ENCODE measurements around the gene MAPK8.
"Not testable (repeated sequence)": the region's sequence is repeated elsewhere in the genome, so short reads cannot be mapped to it uniquely, and the experiment has no call there.

The MAPK8 gene

DNA sequence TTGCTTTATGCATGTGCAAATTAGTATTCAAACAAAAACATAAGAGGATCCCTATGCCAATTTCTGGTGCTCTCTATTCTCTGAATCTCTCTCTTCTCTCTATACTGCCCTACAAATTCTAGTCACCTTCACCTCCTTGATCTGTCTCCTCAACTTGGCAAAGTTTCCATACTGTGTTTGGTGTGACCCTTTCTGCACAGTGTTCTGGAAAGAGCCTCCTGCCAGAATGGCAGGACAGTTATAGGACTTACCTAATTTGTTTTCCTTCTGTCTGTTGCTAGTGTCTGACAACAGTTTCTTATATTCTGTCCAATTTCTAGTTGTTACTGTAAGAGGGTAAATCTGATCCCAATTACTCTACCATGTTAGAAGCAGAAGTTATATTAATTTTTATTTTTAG is 34.3 kb downstream of the MAPK8 start:
- DNase-seq, result no peak

DNA sequence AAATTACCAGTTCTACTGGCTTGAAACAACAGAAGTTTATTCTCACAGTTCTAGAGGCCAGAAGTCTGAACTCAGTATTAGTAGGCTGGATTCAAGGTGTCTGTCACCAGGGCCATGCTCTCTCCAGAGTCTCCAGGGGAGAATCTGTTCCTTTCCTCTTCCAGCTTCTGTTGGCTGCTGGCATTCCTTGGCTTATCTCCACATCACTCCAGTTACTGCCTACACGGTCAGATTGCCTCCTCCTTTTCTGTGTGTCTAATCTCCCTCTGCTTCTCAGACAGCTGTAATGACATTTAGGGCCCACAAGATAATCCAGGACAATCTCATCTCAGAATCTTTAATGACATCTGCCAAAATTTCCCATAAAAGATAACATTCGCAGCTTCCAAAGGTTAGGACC is 36.6 kb downstream of the MAPK8 start:
- DNase-seq, result no peak

DNA sequence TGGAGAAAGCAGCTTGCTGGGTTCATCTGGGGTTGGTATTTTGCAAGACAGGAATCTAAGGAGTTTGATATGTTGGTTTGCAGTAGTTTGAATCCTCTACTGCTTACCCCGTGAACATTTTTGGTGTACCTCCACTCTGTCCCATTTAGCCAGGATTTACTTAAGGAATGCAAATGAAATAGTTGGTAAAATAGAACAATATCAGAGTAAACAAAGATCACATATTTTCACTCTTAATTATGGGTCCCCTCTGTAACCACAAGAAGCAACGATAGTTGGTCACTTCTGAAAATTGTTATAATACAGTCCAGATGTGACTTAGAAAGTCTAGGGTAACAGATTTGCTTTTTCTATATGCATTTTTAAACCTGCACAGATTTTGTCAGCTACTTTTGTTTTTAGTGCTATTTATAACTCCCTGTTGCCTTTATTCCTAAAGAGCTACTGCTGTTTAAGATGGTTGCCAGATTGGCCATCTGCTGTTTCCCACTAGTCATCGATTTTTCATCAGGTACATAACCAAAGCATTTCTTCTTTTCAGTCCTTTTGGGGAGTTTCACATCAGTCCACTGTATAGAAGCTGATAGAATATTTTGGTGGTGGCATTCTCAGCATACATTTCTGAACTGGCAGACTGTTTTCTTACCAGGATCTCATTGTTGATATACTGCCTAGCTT is 37.6 kb downstream of the MAPK8 start:
- no peak for DNase-seq

DNA sequence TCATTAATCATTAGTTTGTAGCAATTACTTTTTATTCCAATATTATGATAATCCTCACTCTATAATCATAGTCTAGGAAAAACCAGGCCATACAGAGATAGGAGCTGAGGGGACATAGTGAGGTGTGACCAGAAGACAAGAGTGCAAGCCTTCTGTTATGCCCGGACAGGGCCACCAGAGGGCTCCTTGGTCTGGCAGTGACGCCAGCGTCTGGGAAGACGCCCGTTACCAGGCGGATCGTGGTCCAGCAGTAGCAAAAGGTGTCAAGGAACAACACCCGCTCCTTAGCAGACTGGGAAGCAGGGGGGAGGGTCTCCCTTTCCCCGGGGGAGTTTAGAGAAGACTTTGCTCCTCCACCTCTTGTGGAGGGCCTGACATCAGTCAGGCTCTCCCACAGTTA is 39.8 kb downstream of the MAPK8 start:
- DNase-seq, result not testable (repeated sequence)

DNA sequence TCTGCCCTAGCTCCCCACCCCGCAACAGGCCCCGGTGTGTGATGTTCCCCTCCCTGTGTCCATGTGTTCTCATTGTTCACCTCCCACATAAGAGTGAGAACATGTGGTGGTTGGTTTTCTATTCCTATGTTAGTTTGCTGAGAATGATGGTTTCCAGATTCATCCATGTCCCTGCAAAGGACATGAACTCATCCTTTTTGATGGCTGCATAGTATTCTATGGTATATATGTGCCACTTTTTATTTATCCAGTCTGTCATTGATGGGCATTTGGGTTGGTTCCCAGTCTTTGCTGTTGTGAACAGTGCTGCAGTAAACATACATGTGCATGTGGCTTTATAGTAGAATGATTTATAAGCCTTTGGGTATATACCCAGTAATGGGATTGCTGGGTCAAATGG is 41.1 kb downstream of the MAPK8 start:
- not testable (repeated sequence) for DNase-seq

DNA sequence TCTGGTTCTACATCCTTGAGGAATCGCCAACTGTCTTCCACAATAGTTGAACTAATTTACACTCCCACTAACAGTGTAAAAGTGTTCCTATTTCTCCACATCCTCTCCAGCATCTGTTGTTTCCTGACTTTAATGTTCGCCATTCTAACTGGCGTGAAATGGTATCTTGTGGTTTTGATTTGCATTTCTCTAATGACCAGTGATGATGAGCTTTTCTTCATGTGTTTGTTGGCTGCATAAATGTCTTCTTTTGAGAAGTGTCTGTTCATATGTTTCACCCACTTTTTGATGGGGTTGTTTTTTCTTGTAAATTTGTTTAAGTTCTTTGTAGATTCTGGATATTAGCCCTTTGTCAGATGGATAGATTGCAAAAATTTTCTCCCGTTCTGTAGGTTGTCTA is 41.5 kb downstream of the MAPK8 start:
- not testable (repeated sequence) for DNase-seq

DNA sequence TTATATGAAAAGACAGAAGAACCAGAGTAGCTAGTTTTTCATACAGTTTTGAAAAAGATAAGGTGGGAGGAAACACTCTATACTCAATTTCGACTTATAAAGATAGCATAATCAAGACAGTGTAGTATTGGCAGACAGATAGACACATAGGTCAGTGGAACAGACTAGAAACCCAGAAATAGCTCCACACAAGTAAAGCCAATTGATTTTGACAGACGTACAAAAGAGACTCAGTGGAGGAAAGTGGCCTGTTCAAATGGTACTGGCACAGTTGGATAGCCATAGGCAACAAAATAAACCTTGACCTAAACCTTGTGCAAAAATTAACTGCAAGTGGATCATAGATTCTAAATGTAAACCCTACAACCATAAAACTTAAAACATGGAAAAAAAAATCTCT is 46.8 kb downstream of the MAPK8 start:
- DNase-seq, result no peak

DNA sequence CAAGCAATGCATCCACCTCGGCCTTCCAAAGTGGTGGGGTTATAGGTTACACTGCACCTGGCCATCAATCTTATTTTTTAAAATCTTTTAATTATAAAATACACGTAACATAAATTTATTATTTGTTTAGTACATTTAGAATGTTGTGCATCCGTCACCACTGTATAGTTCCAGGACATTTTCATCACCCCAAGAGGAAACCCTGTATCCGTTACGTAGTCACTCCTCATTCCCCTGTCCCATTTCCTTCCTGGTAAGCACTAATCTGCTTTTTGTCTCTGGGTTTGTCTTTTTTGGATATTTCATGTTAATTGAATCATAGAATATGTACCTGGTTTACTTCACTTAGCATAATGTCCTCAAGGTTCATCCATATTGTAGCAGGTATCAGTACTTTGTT is 51.2 kb downstream of the MAPK8 start:
- DNase-seq, result no peak

DNA sequence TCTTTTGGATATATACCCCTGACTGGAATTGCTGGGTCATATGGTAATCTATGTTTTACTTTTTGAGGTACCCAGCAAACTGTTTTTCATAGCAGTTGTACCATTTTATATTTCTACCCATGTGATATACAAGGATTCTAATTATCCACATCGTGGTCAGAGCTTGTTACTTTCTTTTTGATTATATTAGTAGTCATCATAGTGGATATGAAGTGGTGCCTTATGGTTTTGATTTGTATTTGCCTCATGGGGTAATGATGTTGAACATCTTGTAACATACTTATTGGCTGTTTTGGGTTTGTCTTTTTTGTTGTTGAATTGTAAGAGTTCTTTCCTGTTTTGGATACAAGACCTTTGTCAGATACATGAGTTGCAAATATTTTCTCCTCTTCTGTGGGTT is 51.7 kb downstream of the MAPK8 start:
- DNase-seq, result no peak

DNA sequence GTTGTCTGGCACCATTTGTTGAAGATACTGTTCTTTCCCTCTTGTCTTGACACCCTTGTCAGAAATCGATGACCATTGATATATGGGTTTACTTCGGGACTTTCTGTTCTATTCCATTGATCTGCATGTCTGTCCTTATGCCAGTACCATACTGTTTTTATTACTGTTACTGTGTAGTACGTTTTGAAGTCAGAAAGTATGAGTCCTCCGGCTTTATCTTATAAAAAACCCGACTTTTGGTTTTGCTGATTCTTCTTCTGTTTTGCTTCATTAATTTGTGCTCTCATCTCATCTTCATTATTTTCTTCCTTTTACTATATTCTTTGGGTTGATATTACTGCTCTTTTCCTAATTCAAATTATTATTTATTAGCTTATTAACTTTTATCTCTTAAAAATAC is 52.4 kb downstream of the MAPK8 start:
- DNase-seq, result no peak

DNA sequence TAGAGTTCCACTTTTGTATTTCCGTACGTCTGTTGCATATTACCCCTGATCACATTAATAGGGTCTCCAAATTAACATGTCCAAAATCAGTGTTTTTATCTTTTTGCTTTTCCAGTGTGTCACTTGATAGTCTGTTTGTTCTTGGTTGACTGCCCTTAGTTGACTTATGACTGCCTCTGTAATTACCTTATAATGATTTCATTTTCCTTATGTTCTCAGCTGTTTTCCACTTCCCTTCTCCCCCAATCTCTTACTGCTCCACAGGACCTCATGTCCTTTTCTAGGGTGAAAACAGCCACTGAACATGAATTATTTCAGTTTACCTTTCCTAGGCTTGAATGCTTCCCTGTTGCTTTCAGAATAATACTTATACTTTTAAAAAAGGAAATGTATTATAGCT is 54.7 kb downstream of the MAPK8 start:
- DNase-seq, result peak; percentile 66

DNA sequence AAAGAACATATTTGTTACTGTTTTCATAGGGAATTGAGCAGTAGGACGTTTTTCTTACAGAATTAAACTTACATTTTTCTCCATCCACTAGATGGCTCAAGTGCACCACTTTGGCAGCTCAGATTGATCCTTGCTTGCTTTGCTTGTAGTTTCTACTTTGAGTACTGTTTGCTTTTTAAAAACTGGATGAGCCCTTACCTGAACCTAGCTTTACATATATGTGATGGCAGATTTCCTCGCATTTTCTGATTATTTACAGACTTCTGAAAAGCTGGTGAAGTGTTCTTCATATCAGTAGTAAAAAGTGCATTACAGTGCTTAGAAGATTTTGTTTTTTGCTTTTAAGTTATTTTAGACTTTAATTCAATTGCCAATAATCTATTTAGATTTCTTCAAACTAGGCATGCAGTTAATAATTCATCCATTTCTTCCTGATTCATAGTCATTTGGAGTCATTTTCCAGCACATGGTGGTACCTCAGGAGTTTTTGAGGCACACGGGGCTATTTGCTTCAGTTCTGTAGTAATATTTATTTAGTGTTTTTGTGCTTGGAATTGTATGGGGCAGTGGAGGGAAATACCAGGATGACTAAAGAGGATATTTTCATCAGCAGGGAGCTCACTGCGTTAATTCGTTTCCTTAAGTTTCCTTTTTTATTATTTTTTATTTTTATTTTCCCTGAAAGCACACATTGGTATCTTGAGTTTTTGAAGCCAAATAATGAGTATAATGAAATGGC is 57.3 kb downstream of the MAPK8 start:
- peak; percentile 76 for DNase-seq

DNA sequence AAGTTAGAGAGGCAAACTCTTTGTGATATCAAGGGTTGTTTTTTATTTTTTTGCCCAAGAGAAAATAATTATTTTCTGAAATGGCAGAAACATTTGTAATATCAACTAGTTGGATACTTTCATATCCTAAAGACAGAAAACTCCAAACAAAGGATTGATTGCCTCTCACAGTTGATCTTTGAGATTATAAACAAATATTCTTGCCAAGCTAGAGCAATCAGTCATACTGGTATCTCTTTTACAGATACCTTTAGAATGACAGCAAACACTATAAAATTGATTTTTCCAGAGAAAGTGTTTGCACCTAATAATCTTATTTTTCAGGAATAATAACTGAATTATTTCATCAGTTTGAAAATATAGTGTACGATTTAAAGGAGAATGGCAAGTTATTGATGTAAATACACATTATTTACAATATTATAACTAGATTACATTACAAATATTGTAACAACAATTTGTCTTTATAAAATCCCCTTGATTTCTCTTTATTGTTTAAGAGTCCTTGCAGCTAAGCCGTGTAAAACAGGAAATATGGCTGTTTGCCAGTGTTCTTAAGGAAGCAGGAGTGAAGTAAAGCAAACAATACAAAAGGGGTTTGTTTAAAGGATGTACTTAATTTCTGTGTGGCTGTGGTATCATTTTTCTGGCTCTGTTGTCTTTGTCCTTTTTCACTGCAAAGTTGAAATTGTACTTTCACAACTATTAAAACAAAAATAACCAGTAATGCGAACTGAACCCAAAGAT is 58.4 kb downstream of the MAPK8 start:
- DNase-seq, result peak; percentile 81

DNA sequence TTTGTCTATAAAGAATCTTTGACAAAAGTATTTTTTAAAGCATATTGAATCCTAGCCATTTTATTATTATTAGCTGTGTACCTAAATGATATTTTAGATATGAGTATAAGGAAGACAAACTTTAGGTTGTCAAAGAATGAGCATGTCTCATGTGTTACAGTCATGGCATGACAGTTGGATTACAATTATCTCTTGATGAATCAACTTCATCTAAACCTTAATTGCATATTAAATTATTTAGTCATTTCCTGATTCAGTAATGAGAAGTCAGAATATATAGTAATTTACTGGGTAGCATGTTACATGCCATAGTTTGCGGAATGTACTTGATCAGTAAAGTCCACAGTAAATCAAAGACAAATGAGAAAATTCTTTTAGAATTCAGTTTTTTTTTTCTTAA is 59.2 kb downstream of the MAPK8 start:
- no peak for DNase-seq

DNA sequence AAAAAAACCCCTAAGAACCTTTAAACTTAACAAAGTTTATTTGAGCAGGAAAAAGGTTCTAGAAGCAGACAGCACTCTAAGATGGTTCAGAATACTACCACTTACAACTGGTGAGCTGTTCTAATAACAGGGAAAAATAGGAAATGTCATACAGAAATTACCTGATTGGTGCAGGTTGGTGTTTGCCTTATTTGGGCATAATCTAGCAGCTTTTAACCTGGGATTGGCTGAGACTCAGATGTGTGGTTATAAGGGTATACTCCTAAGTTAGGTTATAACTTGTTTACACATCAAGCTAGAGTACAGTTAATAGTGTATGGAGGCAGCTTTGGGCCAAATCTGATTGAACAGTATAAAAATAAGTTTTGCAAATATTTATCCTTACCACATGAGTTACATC is 59.8 kb downstream of the MAPK8 start:
- no peak for DNase-seq

DNA sequence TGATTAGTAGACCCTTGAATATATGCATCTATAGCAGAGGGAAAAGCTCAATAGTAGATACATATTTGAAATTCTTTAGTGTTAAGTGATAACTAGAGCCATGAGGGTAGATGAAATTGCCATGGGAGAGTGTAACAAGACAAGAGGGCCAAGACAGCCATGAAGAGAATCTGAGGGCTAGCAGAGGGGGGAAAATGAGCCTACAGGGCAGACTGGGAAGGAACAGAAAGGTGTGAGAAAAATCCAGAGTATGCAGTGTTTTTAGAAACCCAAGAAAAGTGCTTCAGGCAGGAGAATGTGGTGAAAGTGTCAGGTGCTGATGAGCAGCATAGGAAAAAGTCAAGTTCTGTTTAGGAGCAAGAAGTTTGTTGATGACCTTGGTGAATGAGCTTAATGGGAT is 63.0 kb downstream of the MAPK8 start:
- DNase-seq, result no peak

DNA sequence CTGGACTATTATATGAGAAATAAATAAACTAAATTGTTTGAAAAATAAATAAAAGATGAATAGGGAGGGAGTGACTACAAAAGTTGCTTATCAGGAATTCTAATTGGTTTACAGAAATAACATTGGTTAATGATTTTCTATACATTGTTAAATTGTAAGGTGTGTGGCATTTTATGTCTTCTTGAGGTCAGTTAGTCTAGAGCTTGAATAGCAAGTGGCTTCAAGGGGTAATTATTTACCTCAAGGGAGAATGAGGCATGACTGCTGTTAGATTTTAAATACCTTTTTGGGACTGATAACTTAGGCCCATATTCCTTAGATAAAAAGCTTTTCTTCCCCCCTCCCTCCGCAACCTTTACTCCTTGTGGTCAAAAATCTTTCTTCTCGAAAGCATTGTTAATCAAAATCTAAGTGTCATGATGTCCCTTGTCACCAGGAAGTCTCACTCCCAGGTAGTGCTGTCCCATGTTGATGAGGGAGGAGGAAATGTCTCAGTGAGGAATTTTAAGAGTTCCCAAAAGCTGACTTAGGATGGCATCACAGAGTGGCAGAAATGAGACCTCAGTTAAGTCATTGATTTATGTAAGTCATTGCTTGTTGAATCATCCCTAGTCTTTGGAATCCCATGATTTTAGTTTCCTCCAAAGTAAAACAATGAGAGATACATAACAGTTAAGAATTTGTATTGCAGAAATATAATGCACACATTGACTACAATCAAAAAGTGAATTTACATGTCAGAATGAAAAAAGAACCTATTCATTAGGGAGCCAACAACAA is 71.5 kb downstream of the MAPK8 start:
- DNase-seq, result no peak

DNA sequence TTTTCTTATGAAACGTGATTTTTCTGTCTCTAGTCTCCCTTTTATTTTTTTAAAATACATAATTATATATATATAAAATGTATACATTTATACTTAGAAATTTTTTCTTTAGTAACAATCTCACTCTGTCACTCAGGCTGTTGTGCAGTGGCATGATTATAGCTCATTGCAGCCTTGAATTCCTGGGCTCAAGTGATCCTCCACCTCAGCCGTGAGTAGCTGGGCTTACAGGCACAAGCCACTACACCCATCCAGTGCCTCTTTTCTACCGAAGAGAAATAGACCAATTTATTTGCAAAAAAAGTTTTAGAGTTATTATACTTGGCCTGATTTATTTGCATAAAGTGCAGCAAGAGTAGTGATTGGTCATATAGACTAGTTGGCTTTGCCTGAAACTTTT is 72.2 kb downstream of the MAPK8 start:
- no peak for DNase-seq

DNA sequence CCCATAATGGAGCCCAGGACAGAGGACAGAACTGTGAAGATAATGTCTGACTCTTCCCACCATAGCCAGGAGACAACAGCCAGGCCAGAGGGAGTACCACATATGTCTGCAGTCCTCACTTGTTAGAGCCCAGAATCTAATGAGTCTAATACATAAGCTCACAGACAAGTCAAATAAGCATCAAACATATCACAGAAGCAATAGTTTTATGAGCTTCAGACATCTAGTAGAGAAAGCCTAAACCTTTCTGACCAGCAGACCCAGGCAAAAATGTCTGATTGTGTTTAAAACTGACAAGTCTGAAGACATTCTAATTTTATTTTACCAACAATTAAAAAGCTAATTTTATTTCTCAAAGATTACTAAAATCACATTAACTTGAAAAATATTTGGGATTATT is 75.5 kb downstream of the MAPK8 start:
- DNase-seq, result no peak

DNA sequence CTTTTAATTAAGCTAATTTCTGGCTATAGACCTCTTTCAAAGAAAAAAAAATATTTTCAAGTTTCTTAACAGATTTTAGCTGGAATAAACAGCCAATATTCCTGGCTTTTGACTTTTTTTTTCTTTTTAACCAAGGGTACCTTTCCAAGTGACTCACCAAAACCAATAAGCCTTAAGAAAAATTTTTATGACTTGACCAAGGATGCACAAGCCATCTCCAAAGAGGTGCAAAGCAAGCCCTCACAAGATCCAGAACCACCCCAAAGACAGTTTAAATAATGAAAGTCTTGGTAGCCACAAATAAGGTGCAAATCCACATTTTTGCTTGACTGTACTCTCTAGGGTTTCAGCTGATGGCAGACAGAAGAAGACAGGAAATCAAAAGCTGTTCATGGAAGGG is 76.5 kb downstream of the MAPK8 start:
- DNase-seq, result no peak

DNA sequence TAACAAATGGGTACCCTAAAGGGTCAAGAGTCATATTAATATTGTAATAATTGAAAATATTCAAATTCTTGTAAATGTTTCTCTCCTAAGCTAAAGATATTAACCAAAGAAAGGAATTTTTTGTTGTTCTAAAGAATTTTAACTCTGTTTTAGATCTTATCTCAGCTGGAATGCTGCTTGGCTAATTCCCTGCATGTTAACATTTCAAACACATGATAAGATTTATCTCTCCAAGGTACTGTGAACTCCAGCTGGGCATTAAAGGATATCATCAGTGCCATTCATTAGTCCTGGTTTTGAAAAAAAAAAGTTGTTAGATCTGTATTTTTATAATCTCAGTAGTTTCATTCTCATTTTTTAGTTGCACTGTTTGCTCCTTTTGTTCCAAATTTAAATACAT is 76.9 kb downstream of the MAPK8 start:
- DNase-seq, result no peak

DNA sequence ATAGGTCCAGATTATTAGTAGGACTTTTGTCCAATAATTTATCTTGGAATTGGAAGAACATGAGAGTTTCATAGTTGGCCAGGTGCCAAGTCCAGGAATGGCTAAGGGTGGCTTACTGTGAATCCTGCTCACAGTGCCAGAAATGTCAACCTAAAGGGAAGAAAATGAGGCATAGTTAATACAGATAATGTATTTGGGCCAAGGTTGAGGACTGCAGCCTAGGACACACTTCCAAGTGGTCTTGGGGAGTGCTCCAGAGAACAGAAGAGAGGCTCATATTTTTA is 78.2 kb downstream of the MAPK8 start:
- DNase-seq, result peak; percentile 24

DNA sequence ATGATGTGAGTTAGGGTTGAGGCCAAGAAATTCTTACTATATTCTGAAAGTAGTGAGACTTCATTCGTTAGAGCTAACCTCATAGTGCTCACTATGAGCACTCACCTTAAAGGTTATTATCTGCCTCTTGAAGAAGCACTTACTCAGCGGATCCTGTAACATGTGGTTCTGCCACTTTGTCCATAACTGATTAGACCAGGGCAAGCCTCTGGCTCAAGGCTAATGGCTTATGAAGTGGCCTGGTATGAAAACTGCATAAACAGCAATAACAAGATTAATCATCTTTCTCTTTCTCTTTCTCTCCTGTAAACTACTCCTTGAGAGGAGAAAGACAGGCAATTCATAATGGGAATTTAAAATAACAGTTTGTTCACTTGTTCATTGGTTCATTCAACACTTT is 82.8 kb downstream of the MAPK8 start:
- no peak for DNase-seq

Data from NCI-H69 (cell line).